Mesenchymal stem cell (in vitro differentiated cells and primary cell): ENCODE measurements around the gene TMEM30B.

Source experiments
- DNase-seq: peaks from one replicate; pipeline ENCODE4 v3.0.0-alpha.2; 2013
- H2AFZ ChIP-seq: one replicate; pipeline ENCODE4 v1.6.1; 2013; ENCODE audit warnings: low read depth, mild to moderate bottlenecking, control low read depth, inconsistent platforms, low read length, moderate library complexity
- H2AK5ac ChIP-seq: 2 replicates; pipeline ENCODE4 v1.6.1; 2013; ENCODE audit warnings: low read length, moderate library complexity, mild to moderate bottlenecking, inconsistent platforms; ENCODE audit not compliant: severe bottlenecking
- H2BK120ac ChIP-seq: one replicate; pipeline ENCODE4 v1.6.1; 2013; ENCODE audit warnings: low read depth, mild to moderate bottlenecking, inconsistent platforms, low read length, moderate library complexity
- H2BK12ac ChIP-seq, 2 experiments: one replicate each; pipeline ENCODE4 v1.6.1; 2013; ENCODE audit warnings: inconsistent platforms in 2 of 2, low read length in 2 of 2, mild to moderate bottlenecking in 2 of 2, moderate library complexity in 2 of 2, control low read depth in 1 of 2
- H2BK15ac ChIP-seq: one replicate; pipeline ENCODE4 v1.6.1; 2013; ENCODE audit warnings: mild to moderate bottlenecking, low read depth, inconsistent platforms; ENCODE audit not compliant: poor library complexity, severe bottlenecking
- H2BK5ac ChIP-seq: 2 replicates; pipeline ENCODE4 v1.6.1; 2013; ENCODE audit warnings: low read depth, mild to moderate bottlenecking, low read length, control low read depth, inconsistent platforms; ENCODE audit not compliant: poor library complexity, severe bottlenecking
- H3K14ac ChIP-seq, 2 experiments: one replicate each; pipeline ENCODE4 v1.6.1; 2013; ENCODE audit warnings: inconsistent platforms in 2 of 2, low read length in 2 of 2, control low read depth in 1 of 2, mild to moderate bottlenecking in 1 of 2, moderate library complexity in 1 of 2
- H3K18ac ChIP-seq, 2 experiments: one replicate each; pipeline ENCODE4 v1.6.1; 2013; ENCODE audit warnings: inconsistent platforms in 2 of 2, low read length in 2 of 2, control low read depth in 1 of 2, low read depth in 1 of 2, mild to moderate bottlenecking in 1 of 2
- H3K23ac ChIP-seq, 2 experiments: one replicate each; pipeline ENCODE4 v1.6.1; 2013; ENCODE audit warnings: inconsistent platforms in 2 of 2, low read length in 2 of 2, mild to moderate bottlenecking in 2 of 2, moderate library complexity in 2 of 2, control low read depth in 1 of 2
- H3K27ac ChIP-seq: 2 replicates; pipeline ENCODE4 v1.5.1; 2013; ENCODE audit warnings: mild to moderate bottlenecking, moderate library complexity, low read length, control low read depth, inconsistent platforms; ENCODE audit not compliant: poor library complexity, severe bottlenecking
- H3K27me3 ChIP-seq, 2 experiments: 2 replicates each; pipeline versions ENCODE4 v1.6.1 to v1.7.0; 2013; ENCODE audit warnings: low read length in 2 of 2, mild to moderate bottlenecking in 2 of 2, moderate library complexity in 2 of 2, control low read depth in 1 of 2, inconsistent platforms in 1 of 2; ENCODE audit not compliant: control insufficient read depth in 1 of 2, insufficient read depth in 1 of 2
- H3K36me3 ChIP-seq, 2 experiments: 2 replicates each; pipeline versions ENCODE4 v1.6.1 to v1.7.0; 2013; ENCODE audit warnings: low read length in 2 of 2, control low read depth in 1 of 2, inconsistent platforms in 1 of 2, low read depth in 1 of 2, mild to moderate bottlenecking in 1 of 2; ENCODE audit not compliant: insufficient read depth in 2 of 2, control insufficient read depth in 1 of 2
- H3K4ac ChIP-seq, 2 experiments: one replicate each; pipeline ENCODE4 v1.6.1; 2013; ENCODE audit warnings: inconsistent platforms in 2 of 2, low read length in 2 of 2, mild to moderate bottlenecking in 2 of 2, moderate library complexity in 2 of 2, control low read depth in 1 of 2, low read depth in 1 of 2
- H3K4me1 ChIP-seq: 2 replicates; pipeline ENCODE4 v1.6.1; 2013; ENCODE audit warnings: low read depth, low read length, control low read depth; ENCODE audit not compliant: control insufficient read depth, insufficient read depth
- H3K4me2 ChIP-seq: 2 replicates; pipeline ENCODE4 v1.6.1; 2013; ENCODE audit warnings: low read length, mild to moderate bottlenecking, inconsistent platforms; ENCODE audit not compliant: poor library complexity, severe bottlenecking
- H3K4me3 ChIP-seq, 2 experiments: 2 replicates each; pipeline versions ENCODE4 v1.5.1 to v1.7.0; 2013; ENCODE audit warnings: low read length in 2 of 2, mild to moderate bottlenecking in 2 of 2, control low read depth in 1 of 2, low read depth in 1 of 2; ENCODE audit not compliant: insufficient read depth in 1 of 2
- H3K79me1 ChIP-seq: replicated peaks from 2 replicates; pipeline ENCODE4 v1.6.1; 2013; ENCODE audit warnings: mild to moderate bottlenecking, control low read depth, low read length, inconsistent platforms; ENCODE audit not compliant: poor library complexity, severe bottlenecking
- H3K9ac ChIP-seq: 2 replicates; pipeline ENCODE4 v1.7.0; 2013; ENCODE audit warnings: mild to moderate bottlenecking, low read length, moderate library complexity
- H3K9me3 ChIP-seq: 2 replicates; pipeline ENCODE4 v1.7.0; 2013; ENCODE audit warnings: mild to moderate bottlenecking, low read length; ENCODE audit not compliant: control insufficient read depth
- H4K8ac ChIP-seq: one replicate; pipeline ENCODE4 v1.6.1; 2013; ENCODE audit warnings: inconsistent platforms, mild to moderate bottlenecking, low read length, moderate library complexity
- H4K91ac ChIP-seq: one replicate; pipeline ENCODE4 v1.6.1; 2013; ENCODE audit warnings: mild to moderate bottlenecking, low read length, inconsistent platforms
- WGBS: methylation state at CpG from one replicate; pipeline ENCODE4 v1.1.7; 2013; ENCODE audit warnings: mixed read lengths; 5-methylcytosine and 5-hydroxymethylcytosine counted together

Gene TMEM30B

GRCh38 chr14:61260939-61261776, 20.0 kb downstream of the TMEM30B start:
- Histone ChIP-seq H3K4me3 (peak overlapping the region in 1 of 2 experiments; percentile 6), H3K79me1 (no peaks in the 10 kb centered on the region), H3K36me3 (no peaks in the 10 kb centered on the region), H3K4ac (no peak overlapping the region), H2BK15ac (no peak overlapping the region), H3K4me1 (peaks cover 1% of the 10 kb centered on the region), H4K91ac (no peak overlapping the region), H3K9ac (peak overlapping the region; percentile 80), H2BK12ac (no peak overlapping the region), H2BK120ac (no peak overlapping the region), H2BK5ac (no peak overlapping the region), H4K8ac (no peak overlapping the region), H2AK5ac (no peak overlapping the region), H3K9me3 (no peaks in the 10 kb centered on the region), H2AFZ (no peak overlapping the region), H3K4me2 (no peak overlapping the region), H3K18ac (no peak overlapping the region), H3K23ac (no peak overlapping the region), H3K14ac (no peak overlapping the region), H3K27ac (no peak overlapping the region), H3K27me3 (no peaks in the 10 kb centered on the region)
- 83% methylated on average over 8 of the region's 8 CpGs for WGBS
- DNase-seq, result peak; percentile 49

- Histone ChIP-seq H3K9ac (peak overlapping the region; percentile 28), H3K4ac (no peak overlapping the region), H2BK120ac (no peak overlapping the region), H4K91ac (no peak overlapping the region), H2BK12ac (no peak overlapping the region), H3K27ac (no peak overlapping the region), H3K4me3 (no peak overlapping the region), H2AK5ac (no peak overlapping the region), H3K18ac (no peak overlapping the region), H3K36me3 (no peaks in the 10 kb centered on the region), H3K14ac (no peak overlapping the region), H4K8ac (no peak overlapping the region), H3K27me3 (no peaks in the 10 kb centered on the region), H3K4me2 (no peak overlapping the region), H2BK15ac (no peak overlapping the region), H3K79me1 (no peaks in the 10 kb centered on the region), H3K9me3 (no peaks in the 10 kb centered on the region), H2BK5ac (no peak overlapping the region), H3K23ac (no peak overlapping the region), H3K4me1 (peaks cover 4% of the 10 kb centered on the region), H2AFZ (no peak overlapping the region)
- WGBS, result 23% methylated on average over 2 of the region's 4 CpGs
- DNase-seq, result no peak
Measured at GRCh38 chr14:61258985-61259384, 22.2 kb downstream of the TMEM30B start.

- Histone ChIP-seq H2AFZ (no peak overlapping the region), H3K9ac (no peak overlapping the region), H3K4me3 (no peak overlapping the region), H4K91ac (no peak overlapping the region), H2BK5ac (no peak overlapping the region), H4K8ac (no peak overlapping the region), H3K14ac (no peak overlapping the region), H3K79me1 (no peaks in the 10 kb centered on the region), H3K4ac (no peak overlapping the region), H2BK15ac (no peak overlapping the region), H3K18ac (no peak overlapping the region), H2BK12ac (no peak overlapping the region), H3K23ac (no peak overlapping the region), H3K4me2 (no peak overlapping the region), H3K4me1 (peaks cover 4% of the 10 kb centered on the region), H2BK120ac (no peak overlapping the region), H3K9me3 (no peaks in the 10 kb centered on the region), H3K27me3 (no peaks in the 10 kb centered on the region), H3K36me3 (no peaks in the 10 kb centered on the region), H2AK5ac (no peak overlapping the region), H3K27ac (no peak overlapping the region)
- WGBS, result 78% methylated on average over 2 of the region's 5 CpGs
- no peak for DNase-seq
Measured at GRCh38 chr14:61257469-61258057, 23.6 kb downstream of the TMEM30B start.

DNA sequence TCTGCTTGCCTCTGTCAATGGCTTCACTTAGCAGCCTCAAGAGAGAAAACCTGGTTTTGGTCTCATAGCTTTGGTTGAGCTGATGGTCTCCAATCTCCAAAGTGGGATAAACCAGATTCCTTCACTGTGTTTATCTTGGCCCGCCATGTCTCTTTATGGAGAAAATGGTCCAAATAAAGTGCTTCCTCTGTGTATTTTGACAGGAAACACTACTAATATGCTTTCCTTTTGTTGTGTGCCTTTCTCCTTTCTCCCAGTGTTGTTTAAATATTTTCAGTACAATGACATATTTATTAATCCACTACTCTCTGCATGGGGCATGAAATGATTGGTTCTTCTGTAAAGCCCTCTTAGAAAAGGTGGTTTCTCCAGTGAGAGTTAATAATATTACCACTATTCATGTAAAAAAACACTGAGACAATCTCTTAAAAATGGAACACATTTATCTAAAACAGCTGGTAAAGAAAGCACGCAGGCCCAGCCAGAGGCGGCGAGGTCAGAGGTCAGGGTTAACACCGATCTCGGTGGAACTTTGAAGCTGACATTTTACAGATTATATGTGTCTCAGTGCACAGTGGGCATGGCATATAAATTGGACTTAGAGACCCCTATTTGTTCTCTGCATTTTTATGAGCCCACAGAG, 24.2 kb downstream of the TMEM30B start:
- H3K4me2 ChIP-seq, result no peak overlapping the region
- no peak overlapping the region for H3K9ac ChIP-seq
- H3K4me3 ChIP-seq, result no peak overlapping the region
- H2AK5ac ChIP-seq, result no peak overlapping the region
- H2AFZ ChIP-seq, result no peak overlapping the region
- no peak overlapping the region for H2BK120ac ChIP-seq
- WGBS, result 78% methylated on average over 6 of the region's 6 CpGs
- H4K91ac ChIP-seq, result no peak overlapping the region
- no peak overlapping the region for H3K27ac ChIP-seq
- H3K36me3 ChIP-seq, result no peaks in the 10 kb centered on the region
- H2BK12ac ChIP-seq, result no peak overlapping the region
- H2BK5ac ChIP-seq, result no peak overlapping the region
- no peak for DNase-seq
- H3K23ac ChIP-seq, result no peak overlapping the region
- H3K79me1 ChIP-seq, result no peaks in the 10 kb centered on the region
- no peak overlapping the region for H3K14ac ChIP-seq
- no peak overlapping the region for H2BK15ac ChIP-seq
- no peaks in the 10 kb centered on the region for H3K9me3 ChIP-seq
- H3K4me1 ChIP-seq, result peaks cover 8% of the 10 kb centered on the region
- H3K27me3 ChIP-seq, result no peaks in the 10 kb centered on the region
- H3K4ac ChIP-seq, result no peak overlapping the region
- no peak overlapping the region for H3K18ac ChIP-seq
- H4K8ac ChIP-seq, result no peak overlapping the region
